HepG2 (cell line): ENCODE data around the gene PARP3.

Experiments used
- ATF7-NPFF ChIP-seq: sonication (generic); formaldehyde crosslinking; IDR thresholded peaks from 2 replicates; pipeline ENCODE4 v1.8.1; 2023; ENCODE audit warnings: mild to moderate bottlenecking, low read depth, missing genetic modification reagents, moderate library complexity
- ELF4 ChIP-seq: sonication (generic); formaldehyde crosslinking; IDR thresholded peaks from 2 replicates; pipeline ENCODE4 v1.5.0; 2020; ENCODE audit warnings: missing genetic modification reagents, mild to moderate bottlenecking, moderate library complexity, borderline replicate concordance
- EP300 ChIP-seq, 3 experiments: sonication (generic) in 1 of 3; formaldehyde crosslinking in 1 of 3; IDR thresholded peaks; 2 replicates each; pipeline versions ENCODE4 v1.5.1 to v1.6.1; 2011 to 2020; ENCODE audit warnings: low read depth in 2 of 3, low read length in 2 of 3, borderline replicate concordance in 1 of 3, improper control_type of control experiment in 1 of 3, mild to moderate bottlenecking in 1 of 3, missing genetic modification reagents in 1 of 3, moderate library complexity in 1 of 3
- HNRNPLL ChIP-seq: fragments of 200-400 bp; formaldehyde crosslinking; IDR thresholded peaks from 2 replicates; pipeline ENCODE4 v1.6.1; 2017; ENCODE audit warnings: mild to moderate bottlenecking, low read depth, low read length; ENCODE audit not compliant: poor library complexity, severe bottlenecking
- KDM5A ChIP-seq: fragments of 200-600 bp; sonication (generic); IDR thresholded peaks from 2 replicates; pipeline ENCODE4 v1.7.0; 2018; ENCODE audit warnings: antibody characterized with exemption, mild to moderate bottlenecking, low read length, borderline replicate concordance
- PCBP1 ChIP-seq: fragments of 200-400 bp; formaldehyde crosslinking; IDR thresholded peaks from 2 replicates; pipeline ENCODE4 v1.6.1; 2017; ENCODE audit warnings: mild to moderate bottlenecking, low read depth, low read length, borderline replicate concordance
- SMC3 ChIP-seq: IDR thresholded peaks from 2 replicates; pipeline ENCODE4 v1.6.1; 2011; ENCODE audit warnings: low read length, improper control_type of control experiment
- TCF7L2 ChIP-seq: IDR thresholded peaks from 2 replicates; pipeline ENCODE4 v1.6.1; 2011; ENCODE audit warnings: mild to moderate bottlenecking, low read depth, low read length, moderate library complexity
- YY1 ChIP-seq: IDR thresholded peaks from 2 replicates; pipeline ENCODE4 v1.6.1; 2011; ENCODE audit warnings: low read length, low read depth, moderate library complexity, mild to moderate bottlenecking; ENCODE audit not compliant: insufficient read depth, insufficient replicate concordance
- ZKSCAN1 ChIP-seq: fragments of 150-350 bp; IDR thresholded peaks from 2 replicates; pipeline ENCODE4 v1.6.1; 2014; ENCODE audit warnings: low read length
- ZNF274 ChIP-seq: sonication (generic); formaldehyde crosslinking; IDR thresholded peaks from 2 replicates; pipeline ENCODE4 v1.5.1; 2020; ENCODE audit warnings: mild to moderate bottlenecking, missing genetic modification reagents
- TF ChIP-seq, protein P1 (sequence below): sonication (generic); formaldehyde crosslinking; IDR thresholded peaks from 2 replicates; pipeline ENCODE4 v1.5.0; 2020; ENCODE audit warnings: mild to moderate bottlenecking, missing genetic modification reagents, moderate library complexity
- TF ChIP-seq, protein P2 (sequence below): IDR thresholded peaks from 2 replicates; pipeline ENCODE4 v1.6.1; 2016
- TF ChIP-seq, protein P3 (sequence below): IDR thresholded peaks from 2 replicates; pipeline ENCODE4 v1.6.1; 2012; ENCODE audit warnings: low read length, improper control_type of control experiment

DNA sequence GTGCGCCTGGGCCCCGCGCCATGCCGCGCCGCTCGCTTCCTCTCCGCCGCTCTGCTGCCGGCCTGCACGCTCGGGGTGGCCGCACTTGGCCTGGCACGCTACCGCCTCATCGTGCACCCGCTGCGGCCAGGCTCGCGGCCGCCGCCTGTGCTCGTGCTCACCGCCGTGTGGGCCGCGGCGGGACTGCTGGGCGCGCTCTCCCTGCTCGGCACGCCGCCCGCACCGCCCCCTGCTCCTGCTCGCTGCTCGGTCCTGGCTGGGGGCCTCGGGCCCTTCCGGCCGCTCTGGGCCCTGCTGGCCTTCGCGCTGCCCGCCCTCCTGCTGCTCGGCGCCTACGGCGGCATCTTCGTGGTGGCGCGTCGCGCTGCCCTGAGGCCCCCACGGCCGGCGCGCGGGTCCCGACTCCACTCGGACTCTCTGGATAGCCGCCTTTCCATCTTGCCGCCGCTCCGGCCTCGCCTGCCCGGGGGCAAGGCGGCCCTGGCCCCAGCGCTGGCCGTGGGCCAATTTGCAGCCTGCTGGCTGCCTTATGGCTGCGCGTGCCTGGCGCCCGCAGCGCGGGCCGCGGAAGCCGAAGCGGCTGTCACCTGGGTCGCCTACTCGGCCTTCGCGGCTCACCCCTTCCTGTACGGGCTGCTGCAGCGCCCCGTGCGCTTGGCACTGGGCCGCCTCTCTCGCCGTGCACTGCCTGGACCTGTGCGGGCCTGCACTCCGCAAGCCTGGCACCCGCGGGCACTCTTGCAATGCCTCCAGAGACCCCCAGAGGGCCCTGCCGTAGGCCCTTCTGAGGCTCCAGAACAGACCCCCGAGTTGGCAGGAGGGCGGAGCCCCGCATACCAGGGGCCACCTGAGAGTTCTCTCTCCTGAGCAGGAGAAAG lies 14.0 kb downstream of the PARP3 start:
- TF ChIP-seq, protein P1, sequence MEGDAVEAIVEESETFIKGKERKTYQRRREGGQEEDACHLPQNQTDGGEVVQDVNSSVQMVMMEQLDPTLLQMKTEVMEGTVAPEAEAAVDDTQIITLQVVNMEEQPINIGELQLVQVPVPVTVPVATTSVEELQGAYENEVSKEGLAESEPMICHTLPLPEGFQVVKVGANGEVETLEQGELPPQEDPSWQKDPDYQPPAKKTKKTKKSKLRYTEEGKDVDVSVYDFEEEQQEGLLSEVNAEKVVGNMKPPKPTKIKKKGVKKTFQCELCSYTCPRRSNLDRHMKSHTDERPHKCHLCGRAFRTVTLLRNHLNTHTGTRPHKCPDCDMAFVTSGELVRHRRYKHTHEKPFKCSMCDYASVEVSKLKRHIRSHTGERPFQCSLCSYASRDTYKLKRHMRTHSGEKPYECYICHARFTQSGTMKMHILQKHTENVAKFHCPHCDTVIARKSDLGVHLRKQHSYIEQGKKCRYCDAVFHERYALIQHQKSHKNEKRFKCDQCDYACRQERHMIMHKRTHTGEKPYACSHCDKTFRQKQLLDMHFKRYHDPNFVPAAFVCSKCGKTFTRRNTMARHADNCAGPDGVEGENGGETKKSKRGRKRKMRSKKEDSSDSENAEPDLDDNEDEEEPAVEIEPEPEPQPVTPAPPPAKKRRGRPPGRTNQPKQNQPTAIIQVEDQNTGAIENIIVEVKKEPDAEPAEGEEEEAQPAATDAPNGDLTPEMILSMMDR (CRISPR knock-in tag): no peak
- TF ChIP-seq KDM5A: no peak
- TF ChIP-seq EP300 (IDR thresholded peaks at IDR 0.05; ENCODE audit: low read depth in 2 of 2, low read length in 2 of 2): no peak
- TF ChIP-seq EP300 (CRISPR knock-in tag; IDR thresholded peaks at IDR 0.05; ENCODE audit: borderline replicate concordance): no peak
- TF ChIP-seq ATF7-NPFF (CRISPR knock-in tag): no peak
- TF ChIP-seq, protein P2, sequence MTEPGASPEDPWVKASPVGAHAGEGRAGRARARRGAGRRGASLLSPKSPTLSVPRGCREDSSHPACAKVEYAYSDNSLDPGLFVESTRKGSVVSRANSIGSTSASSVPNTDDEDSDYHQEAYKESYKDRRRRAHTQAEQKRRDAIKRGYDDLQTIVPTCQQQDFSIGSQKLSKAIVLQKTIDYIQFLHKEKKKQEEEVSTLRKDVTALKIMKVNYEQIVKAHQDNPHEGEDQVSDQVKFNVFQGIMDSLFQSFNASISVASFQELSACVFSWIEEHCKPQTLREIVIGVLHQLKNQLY (CRISPR knock-in tag): no peak
- TF ChIP-seq HNRNPLL: no peak
- no peak for TF ChIP-seq YY1
- TF ChIP-seq ELF4: no peak
- TF ChIP-seq PCBP1: no peak
- TF ChIP-seq, protein P3, sequence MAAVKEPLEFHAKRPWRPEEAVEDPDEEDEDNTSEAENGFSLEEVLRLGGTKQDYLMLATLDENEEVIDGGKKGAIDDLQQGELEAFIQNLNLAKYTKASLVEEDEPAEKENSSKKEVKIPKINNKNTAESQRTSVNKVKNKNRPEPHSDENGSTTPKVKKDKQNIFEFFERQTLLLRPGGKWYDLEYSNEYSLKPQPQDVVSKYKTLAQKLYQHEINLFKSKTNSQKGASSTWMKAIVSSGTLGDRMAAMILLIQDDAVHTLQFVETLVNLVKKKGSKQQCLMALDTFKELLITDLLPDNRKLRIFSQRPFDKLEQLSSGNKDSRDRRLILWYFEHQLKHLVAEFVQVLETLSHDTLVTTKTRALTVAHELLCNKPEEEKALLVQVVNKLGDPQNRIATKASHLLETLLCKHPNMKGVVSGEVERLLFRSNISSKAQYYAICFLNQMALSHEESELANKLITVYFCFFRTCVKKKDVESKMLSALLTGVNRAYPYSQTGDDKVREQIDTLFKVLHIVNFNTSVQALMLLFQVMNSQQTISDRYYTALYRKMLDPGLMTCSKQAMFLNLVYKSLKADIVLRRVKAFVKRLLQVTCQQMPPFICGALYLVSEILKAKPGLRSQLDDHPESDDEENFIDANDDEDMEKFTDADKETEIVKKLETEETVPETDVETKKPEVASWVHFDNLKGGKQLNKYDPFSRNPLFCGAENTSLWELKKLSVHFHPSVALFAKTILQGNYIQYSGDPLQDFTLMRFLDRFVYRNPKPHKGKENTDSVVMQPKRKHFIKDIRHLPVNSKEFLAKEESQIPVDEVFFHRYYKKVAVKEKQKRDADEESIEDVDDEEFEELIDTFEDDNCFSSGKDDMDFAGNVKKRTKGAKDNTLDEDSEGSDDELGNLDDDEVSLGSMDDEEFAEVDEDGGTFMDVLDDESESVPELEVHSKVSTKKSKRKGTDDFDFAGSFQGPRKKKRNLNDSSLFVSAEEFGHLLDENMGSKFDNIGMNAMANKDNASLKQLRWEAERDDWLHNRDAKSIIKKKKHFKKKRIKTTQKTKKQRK: no peak
- TF ChIP-seq TCF7L2: no peak
- TF ChIP-seq SMC3: no peak
- TF ChIP-seq ZNF274 (CRISPR knock-in tag): no peak
- no peak for TF ChIP-seq ZKSCAN1
